ENCODE data around the gene NAV3. TPM values are rescaled to one million over a fixed set of nuclear protein-coding genes. Genes with fewer than 3 reads are reported as not detected.

Gene NAV3
- total RNA-seq, 1 experiment from 2014 or later = 3.0 TPM

DNA sequence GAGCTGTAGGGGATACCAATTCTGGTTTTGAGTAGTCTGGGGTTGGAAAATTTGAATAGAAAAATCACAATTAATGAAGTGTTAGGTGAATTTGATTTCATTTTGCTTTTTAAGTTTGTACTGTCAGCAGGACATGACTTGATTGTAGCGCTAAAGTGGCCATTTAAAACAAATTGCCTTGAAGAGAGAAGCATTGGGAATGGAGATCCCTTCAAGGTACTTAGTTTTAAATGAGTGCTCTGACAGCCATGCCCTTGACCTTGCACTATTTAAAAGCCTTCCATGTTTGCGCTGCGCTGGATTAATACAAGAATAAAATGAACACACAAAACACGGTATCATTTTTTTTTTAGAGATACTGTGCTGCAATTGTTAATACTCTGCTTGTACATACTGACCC, 345.9 kb downstream of the NAV3 start:
- Histone ChIP-seq H4K91ac (ENCODE audit: insufficient read length, low read depth, low read length) (no peak overlapping the region), H4K20me1 (ENCODE audit: control insufficient read depth, insufficient read depth, insufficient read length) (no peaks in the 10 kb centered on the region), H2AFZ (ENCODE audit: low read length) (no peak overlapping the region), H4K5ac (ENCODE audit: insufficient read length, low read depth, low read length) (no peak overlapping the region), H3T11ph (ENCODE audit: low read length) (no peak overlapping the region), H3K14ac (ENCODE audit: insufficient read depth, low read length) (no peak overlapping the region), H2AK5ac (ENCODE audit: insufficient read length, low read length) (no peak overlapping the region), H2BK15ac (ENCODE audit: low read depth, low read length) (no peak overlapping the region), H2BK12ac (ENCODE audit: insufficient read length, low read depth, low read length) (no peak overlapping the region), H3K56ac (ENCODE audit: insufficient read length, low read depth, low read length) (no peak overlapping the region), H3K79me2 (ENCODE audit: insufficient read depth, low read length) (no peaks in the 10 kb centered on the region), H2BK5ac (ENCODE audit: insufficient read length, low read length) (no peak overlapping the region), H3K23me2 (ENCODE audit: insufficient read length, low read depth, low read length, poor library complexity, severe bottlenecking) (no peaks in the 10 kb centered on the region), H3K18ac (ENCODE audit: insufficient read length, low read depth, low read length) (no peak overlapping the region), H3K4me1 (ENCODE audit: insufficient read depth, low read length) (no peaks in the 10 kb centered on the region), H3K9me3 (ENCODE audit: control insufficient read depth, low read depth, low read length) (no peaks in the 10 kb centered on the region), H3K27ac (ENCODE audit: insufficient read length, low read depth, low read length) (no peak overlapping the region), H2BK120ac (ENCODE audit: low read depth, low read length, poor library complexity, severe bottlenecking) (no peak overlapping the region), H3K23ac (ENCODE audit: insufficient read length, low read depth, low read length) (no peak overlapping the region), H4K8ac (replicated peaks; ENCODE audit: insufficient read length, low read depth, low read length) (no peak overlapping the region), H3K4ac (ENCODE audit: low read depth, low read length) (no peak overlapping the region), H3K79me1 (ENCODE audit: insufficient read depth, low read depth, low read length, poor library complexity, severe bottlenecking) (no peaks in the 10 kb centered on the region), H3K4me2 (ENCODE audit: insufficient read depth, insufficient read length, low read length) (no peak overlapping the region), H3K27me3 (ENCODE audit: insufficient read depth, low read length) (no peaks in the 10 kb centered on the region), H2BK20ac (ENCODE audit: low read depth, low read length, poor library complexity, severe bottlenecking) (no peak overlapping the region), H3K9ac (ENCODE audit: extremely low read depth, insufficient read length, low read length) (no peak overlapping the region)
- Mint-ChIP-seq H3K4me1 (0 out of 4 replicates have a peak, but pooled peaks cover 0 to 2% of the 10 kb centered on the region in 2 experiments), H3K36me3 (ENCODE audit: insufficient read depth in 1 of 3, low read depth in 3 of 3) (no peaks in the 10 kb centered on the region), H3K27me3 (ENCODE audit: low read depth) (no peaks in the 10 kb centered on the region), H3K4me3 (no peak overlapping the region), H3K27ac (no peak overlapping the region), H3K9me3 (no peaks in the 10 kb centered on the region)
- no CpG with 5 or more reads among the region's 4 CpGs for WGBS (ENCODE audit: extremely low coverage, insufficient read length, low lambda C conversion rate)
- no peak for TF ChIP-seq CTCF (conservative IDR thresholded peaks at IDR 0.05)
- no peak for DNase-seq
